H9 (cell line): ENCODE measurements around the gene OR10A3. TPM values are rescaled to one million over a fixed set of nuclear protein-coding genes. Genes with fewer than 3 reads are reported as not detected.
"Not testable (repeated sequence)": the region's sequence is repeated elsewhere in the genome, so short reads cannot be mapped to it uniquely, and the experiment has no call there.

Experiments
- DNase-seq: peaks from one replicate; pipeline ENCODE4 v3.0.0-alpha.2; 2017
- H2AFZ ChIP-seq: one replicate; pipeline ENCODE4 v1.6.1; 2013; ENCODE audit warnings: mild to moderate bottlenecking, low read length, control low read depth, moderate library complexity
- H2AK5ac ChIP-seq: 2 replicates; pipeline ENCODE4 v1.6.1; 2013; ENCODE audit warnings: low read length, control low read depth, mixed read lengths; ENCODE audit not compliant: insufficient read length
- H2BK120ac ChIP-seq: one replicate; pipeline ENCODE4 v1.6.1; 2013; ENCODE audit warnings: low read depth, mild to moderate bottlenecking, low read length, control low read depth, inconsistent platforms; ENCODE audit not compliant: poor library complexity, severe bottlenecking
- H2BK12ac ChIP-seq: 2 replicates; pipeline ENCODE4 v1.6.1; 2013; ENCODE audit warnings: low read length, control low read depth, mixed read lengths, low read depth; ENCODE audit not compliant: insufficient read length
- H2BK15ac ChIP-seq: 2 replicates; pipeline ENCODE4 v1.6.1; 2013; ENCODE audit warnings: low read depth, low read length, control low read depth
- H2BK20ac ChIP-seq: one replicate; pipeline ENCODE4 v1.6.1; 2013; ENCODE audit warnings: low read depth, mild to moderate bottlenecking, low read length, control low read depth, inconsistent platforms; ENCODE audit not compliant: poor library complexity, severe bottlenecking
- H2BK5ac ChIP-seq: 2 replicates; pipeline ENCODE4 v1.6.1; 2013; ENCODE audit warnings: low read length, control low read depth, mixed read lengths; ENCODE audit not compliant: insufficient read length
- H3K14ac ChIP-seq: 2 replicates; pipeline ENCODE4 v1.6.1; 2013; ENCODE audit warnings: low read length, control low read depth; ENCODE audit not compliant: insufficient read depth
- H3K18ac ChIP-seq: 2 replicates; pipeline ENCODE4 v1.6.1; 2013; ENCODE audit warnings: low read depth, mild to moderate bottlenecking, mixed read lengths, low read length, control low read depth; ENCODE audit not compliant: insufficient read length
- H3K23ac ChIP-seq: 2 replicates; pipeline ENCODE4 v1.6.1; 2013; ENCODE audit warnings: low read length, control low read depth, mixed read lengths, low read depth; ENCODE audit not compliant: insufficient read length
- H3K23me2 ChIP-seq: 2 replicates; pipeline ENCODE4 v1.6.1; 2013; ENCODE audit warnings: low read depth, mild to moderate bottlenecking, mixed read lengths, low read length, control low read depth; ENCODE audit not compliant: insufficient read length, poor library complexity, severe bottlenecking
- H3K27ac ChIP-seq: 2 replicates; pipeline ENCODE4 v1.5.1; 2013; ENCODE audit warnings: low read length, control low read depth, mixed read lengths, low read depth; ENCODE audit not compliant: insufficient read length
- H3K27me3 ChIP-seq: 2 replicates; pipeline ENCODE4 v1.6.1; 2013; ENCODE audit warnings: low read length, control low read depth, inconsistent platforms; ENCODE audit not compliant: insufficient read depth
- H3K4ac ChIP-seq: 2 replicates; pipeline ENCODE4 v1.6.1; 2013; ENCODE audit warnings: low read depth, mild to moderate bottlenecking, control low read depth, inconsistent platforms, low read length, moderate library complexity
- H3K4me1 ChIP-seq: 2 replicates; pipeline ENCODE4 v1.6.1; 2013; ENCODE audit warnings: low read length, control low read depth, inconsistent platforms; ENCODE audit not compliant: insufficient read depth
- H3K4me2 ChIP-seq: 2 replicates; pipeline ENCODE4 v1.6.1; 2013; ENCODE audit warnings: low read length, control low read depth, mixed read lengths; ENCODE audit not compliant: insufficient read length, insufficient read depth
- H3K56ac ChIP-seq: 2 replicates; pipeline ENCODE4 v1.6.1; 2013; ENCODE audit warnings: low read depth, mild to moderate bottlenecking, mixed read lengths, low read length, control low read depth; ENCODE audit not compliant: insufficient read length
- H3K79me1 ChIP-seq: 2 replicates; pipeline ENCODE4 v1.6.1; 2013; ENCODE audit warnings: low read depth, mild to moderate bottlenecking, moderate library complexity, low read length, control low read depth, inconsistent platforms; ENCODE audit not compliant: insufficient read depth, poor library complexity, severe bottlenecking
- H3K79me2 ChIP-seq: 2 replicates; pipeline ENCODE4 v1.6.1; 2013; ENCODE audit warnings: low read length, control low read depth, inconsistent platforms; ENCODE audit not compliant: insufficient read depth
- H3K9ac ChIP-seq: 2 replicates; pipeline ENCODE4 v1.6.1; 2013; ENCODE audit warnings: low read length, control low read depth, mixed read lengths; ENCODE audit not compliant: insufficient read length; ENCODE audit errors: extremely low read depth
- H3K9me3 ChIP-seq: one replicate; pipeline ENCODE4 v1.6.1; 2013; ENCODE audit warnings: low read depth, low read length, inconsistent platforms; ENCODE audit not compliant: control insufficient read depth
- H3T11ph ChIP-seq: one replicate; pipeline ENCODE4 v1.6.1; 2013; ENCODE audit warnings: mild to moderate bottlenecking, low read length, control low read depth, inconsistent platforms
- H4K20me1 ChIP-seq: one replicate; pipeline ENCODE4 v1.6.1; 2013; ENCODE audit not compliant: control insufficient read depth, insufficient read length, insufficient read depth
- H4K5ac ChIP-seq: 2 replicates; pipeline ENCODE4 v1.6.1; 2013; ENCODE audit warnings: low read depth, mild to moderate bottlenecking, mixed read lengths, low read length, control low read depth; ENCODE audit not compliant: insufficient read length
- H4K8ac ChIP-seq: replicated peaks from 2 replicates; pipeline ENCODE4 v1.6.1; 2013; ENCODE audit warnings: low read length, control low read depth, mixed read lengths, low read depth; ENCODE audit not compliant: insufficient read length
- H4K91ac ChIP-seq: 2 replicates; pipeline ENCODE4 v1.6.1; 2013; ENCODE audit warnings: low read depth, mild to moderate bottlenecking, moderate library complexity, mixed read lengths, low read length, control low read depth; ENCODE audit not compliant: insufficient read length
- H3K27ac Mint-ChIP-seq, 3 experiments: 2 replicates in 2 of 3; 3 replicates in 1 of 3; pipeline ENCODE4 v1.8.0; 2020 to 2021; ENCODE audit warnings: mixed read lengths in 3 of 3, mild to moderate bottlenecking in 1 of 3, moderate library complexity in 1 of 3
- H3K27me3 Mint-ChIP-seq: 2 replicates; pipeline ENCODE4 v1.8.0; 2021; ENCODE audit warnings: low read depth, mild to moderate bottlenecking, moderate library complexity, mixed read lengths
- H3K36me3 Mint-ChIP-seq, 3 experiments: 2 replicates in 2 of 3; 3 replicates in 1 of 3; pipeline ENCODE4 v1.8.0; 2020 to 2021; ENCODE audit warnings: low read depth in 3 of 3, mixed read lengths in 3 of 3; ENCODE audit not compliant: insufficient read depth in 1 of 3
- H3K4me1 Mint-ChIP-seq, 2 experiments: 2 replicates each; pipeline ENCODE4 v1.8.0; 2020; ENCODE audit warnings: mixed read lengths in 2 of 2
- H3K4me3 Mint-ChIP-seq, 2 experiments: 2 replicates in 1 of 2; 3 replicates in 1 of 2; pipeline ENCODE4 v1.8.0; 2020 to 2021; ENCODE audit warnings: mild to moderate bottlenecking in 2 of 2, mixed read lengths in 2 of 2, moderate library complexity in 1 of 2
- H3K9me3 Mint-ChIP-seq, 2 experiments: 2 replicates in 1 of 2; 3 replicates in 1 of 2; pipeline ENCODE4 v1.8.0; 2020; ENCODE audit warnings: mild to moderate bottlenecking in 2 of 2, mixed read lengths in 2 of 2, moderate library complexity in 1 of 2
- WGBS: extraction: QIAGEN DNeasy Blood & Tissue Kit; methylation state at CpG from one replicate; pipeline ENCODE4 v1.1.7; 2013; ENCODE audit warnings: missing lambda C conversion rate, low lambda C conversion rate, mixed read lengths; ENCODE audit not compliant: insufficient read length; ENCODE audit errors: extremely low coverage; 5-methylcytosine and 5-hydroxymethylcytosine counted together
- long read RNA-seq: library from polyadenylated mRNA; unstranded; transcript quantifications from one replicate; pipeline ENCODE4 v2.0.0, GENCODE V29; 2020
- total RNA-seq: library from RNA; stranded (reverse); gene quantifications from 2 replicates; pipeline ENCODE4 v1.2.1, GENCODE V29; 2021
- TF ChIP-seq, protein P1 (sequence below): fragments of 200-600 bp; sonication (generic); conservative IDR thresholded peaks from 3 replicates; pipeline ENCODE4 v1.8.0; 2021; ENCODE audit warnings: antibody characterized with exemption, mild to moderate bottlenecking

OR10A3 gene, protein sequence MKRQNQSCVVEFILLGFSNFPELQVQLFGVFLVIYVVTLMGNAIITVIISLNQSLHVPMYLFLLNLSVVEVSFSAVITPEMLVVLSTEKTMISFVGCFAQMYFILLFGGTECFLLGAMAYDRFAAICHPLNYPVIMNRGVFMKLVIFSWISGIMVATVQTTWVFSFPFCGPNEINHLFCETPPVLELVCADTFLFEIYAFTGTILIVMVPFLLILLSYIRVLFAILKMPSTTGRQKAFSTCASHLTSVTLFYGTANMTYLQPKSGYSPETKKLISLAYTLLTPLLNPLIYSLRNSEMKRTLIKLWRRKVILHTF
- not detected in 2 replicates for total RNA-seq
- long read RNA-seq = 0 reads

DNA sequence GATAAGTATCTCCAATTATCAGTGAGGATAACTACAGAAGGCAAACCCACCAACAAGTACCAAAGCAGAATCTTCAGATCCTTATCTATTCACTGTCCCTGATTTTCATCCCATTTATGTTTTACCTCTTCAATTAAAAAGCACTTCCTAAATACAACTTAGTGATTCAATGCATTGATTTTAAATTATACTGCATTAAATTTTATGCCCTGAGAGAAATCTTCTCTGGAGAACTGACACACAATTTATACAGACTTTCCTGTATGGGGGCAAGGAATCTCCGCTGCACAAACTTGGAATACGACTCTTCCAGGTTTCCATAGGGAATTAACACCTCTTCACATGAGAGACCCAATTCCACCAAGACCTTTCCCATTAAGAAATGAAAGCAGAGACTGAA is at the start of gene OR10A3:
Gene OR10A3, minus strand, starts transcription at position 101 of the 400 bp plus-strand sequence. CDS start 2,188 bp downstream, outside the sequence.
- Histone ChIP-seq H3K23me2 (no peaks in the 10 kb centered on the region), H2BK120ac (no peak within 1 kb of the TSS), H3K9me3 (no peaks in the 10 kb centered on the region), H3K23ac (no peak within 1 kb of the TSS), H2BK12ac (no peak within 1 kb of the TSS), H2BK5ac (no peak within 1 kb of the TSS), H3K4ac (no peak within 1 kb of the TSS), H3T11ph (no peak within 1 kb of the TSS), H2BK20ac (no peak within 1 kb of the TSS), H3K56ac (no peak within 1 kb of the TSS), H3K79me1 (no peaks in the 10 kb centered on the region), H2AK5ac (no peak within 1 kb of the TSS), H2AFZ (no peak within 1 kb of the TSS), H3K79me2 (no peaks in the 10 kb centered on the region), H3K27ac (no peak within 1 kb of the TSS), H3K27me3 (no peaks in the 10 kb centered on the region), H3K4me1 (no peaks in the 10 kb centered on the region), H3K18ac (no peak within 1 kb of the TSS), H4K91ac (no peak within 1 kb of the TSS), H3K14ac (no peak within 1 kb of the TSS), H2BK15ac (no peak within 1 kb of the TSS), H4K8ac (no peak within 1 kb of the TSS), H3K9ac (no peak within 1 kb of the TSS), H4K5ac (no peak within 1 kb of the TSS), H4K20me1 (no peaks in the 10 kb centered on the region), H3K4me2 (no peak within 1 kb of the TSS)
- no peak for DNase-seq
- Mint-ChIP-seq H3K4me1 (no peaks in the 10 kb centered on the region), H3K27me3 (peaks cover 6% of the 10 kb centered on the region; the same call in 1 of the 2 replicates), H3K36me3 (peaks cover 0 to 7% (median 0%) of the 10 kb centered on the region in 3 experiments; a peak in 1 of 7 replicates), H3K4me3 (no peak within 1 kb of the TSS), H3K27ac (no peak within 1 kb of the TSS), H3K9me3 (peaks cover 13 to 15% of the 10 kb centered on the region in 2 experiments)
- TF ChIP-seq, protein P1, sequence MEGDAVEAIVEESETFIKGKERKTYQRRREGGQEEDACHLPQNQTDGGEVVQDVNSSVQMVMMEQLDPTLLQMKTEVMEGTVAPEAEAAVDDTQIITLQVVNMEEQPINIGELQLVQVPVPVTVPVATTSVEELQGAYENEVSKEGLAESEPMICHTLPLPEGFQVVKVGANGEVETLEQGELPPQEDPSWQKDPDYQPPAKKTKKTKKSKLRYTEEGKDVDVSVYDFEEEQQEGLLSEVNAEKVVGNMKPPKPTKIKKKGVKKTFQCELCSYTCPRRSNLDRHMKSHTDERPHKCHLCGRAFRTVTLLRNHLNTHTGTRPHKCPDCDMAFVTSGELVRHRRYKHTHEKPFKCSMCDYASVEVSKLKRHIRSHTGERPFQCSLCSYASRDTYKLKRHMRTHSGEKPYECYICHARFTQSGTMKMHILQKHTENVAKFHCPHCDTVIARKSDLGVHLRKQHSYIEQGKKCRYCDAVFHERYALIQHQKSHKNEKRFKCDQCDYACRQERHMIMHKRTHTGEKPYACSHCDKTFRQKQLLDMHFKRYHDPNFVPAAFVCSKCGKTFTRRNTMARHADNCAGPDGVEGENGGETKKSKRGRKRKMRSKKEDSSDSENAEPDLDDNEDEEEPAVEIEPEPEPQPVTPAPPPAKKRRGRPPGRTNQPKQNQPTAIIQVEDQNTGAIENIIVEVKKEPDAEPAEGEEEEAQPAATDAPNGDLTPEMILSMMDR = no peak
- no CpG with 5 or more reads among the region's 2 CpGs for WGBS

DNA sequence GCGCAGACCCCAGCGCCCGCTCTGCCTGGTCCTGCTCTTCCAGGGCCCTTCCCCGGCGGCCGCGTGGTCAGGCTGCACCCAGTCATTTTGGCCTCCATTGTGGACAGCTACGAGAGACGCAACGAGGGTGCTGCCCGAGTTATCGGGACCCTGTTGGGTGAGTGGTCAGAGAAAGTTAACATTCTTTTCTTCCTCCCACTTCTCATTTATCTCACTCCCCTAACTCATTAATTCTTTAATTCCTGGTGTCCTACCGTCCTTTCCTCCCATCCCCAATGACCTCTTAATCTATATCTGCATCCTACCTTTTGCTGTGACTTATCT is 46.0 kb upstream of the OR10A3 start:
- not testable (repeated sequence) for H2AK5ac ChIP-seq, H3K4me1 ChIP-seq, H4K5ac ChIP-seq, H2BK15ac ChIP-seq, H4K20me1 ChIP-seq, H3K23ac ChIP-seq, H3K56ac ChIP-seq, H4K8ac ChIP-seq, H4K91ac ChIP-seq, H3K9me3 ChIP-seq, H2BK12ac ChIP-seq, H2BK20ac ChIP-seq, H2AFZ ChIP-seq, H3K79me1 ChIP-seq, H3T11ph ChIP-seq, H2BK120ac ChIP-seq, H3K14ac ChIP-seq, H3K9me3 Mint-ChIP-seq, H3K18ac ChIP-seq, H3K23me2 ChIP-seq, H3K27ac ChIP-seq, H3K27me3 ChIP-seq, DNase-seq, H2BK5ac ChIP-seq, H3K27me3 Mint-ChIP-seq, H3K4ac ChIP-seq
- Histone ChIP-seq H3K79me2 (peaks cover 17% of the 10 kb centered on the region), H3K4me2 (peak overlapping the region; percentile 99), H3K9ac (peak overlapping the region; percentile 82)
- peak overlapping the region; percentile 79 to 97 (median 95) for H3K27ac Mint-ChIP-seq
- WGBS = 100% methylated on average over 1 of the region's 13 CpGs
- peaks cover 17 to 35% (median 24%) of the 10 kb centered on the region in 3 experiments for H3K36me3 Mint-ChIP-seq
- peak overlapping the region; percentile 92 to 97 for H3K4me3 Mint-ChIP-seq
- H3K4me1 Mint-ChIP-seq = peaks cover 16 to 28% of the 10 kb centered on the region in 2 experiments
